Thoracic aorta endothelial cell (primary cell): ENCODE measurements around the gene MARCO. TPM values are rescaled to one million over a fixed set of nuclear protein-coding genes. Genes with fewer than 3 reads are reported as not detected.

Experiments
- total RNA-seq: library from RNA; depleted of rRNA; stranded (reverse); fragments of >200 nt; gene quantifications from 2 replicates; pipeline ENCODE4 v1.2.3, GENCODE V29; 2012

Gene MARCO, protein sequence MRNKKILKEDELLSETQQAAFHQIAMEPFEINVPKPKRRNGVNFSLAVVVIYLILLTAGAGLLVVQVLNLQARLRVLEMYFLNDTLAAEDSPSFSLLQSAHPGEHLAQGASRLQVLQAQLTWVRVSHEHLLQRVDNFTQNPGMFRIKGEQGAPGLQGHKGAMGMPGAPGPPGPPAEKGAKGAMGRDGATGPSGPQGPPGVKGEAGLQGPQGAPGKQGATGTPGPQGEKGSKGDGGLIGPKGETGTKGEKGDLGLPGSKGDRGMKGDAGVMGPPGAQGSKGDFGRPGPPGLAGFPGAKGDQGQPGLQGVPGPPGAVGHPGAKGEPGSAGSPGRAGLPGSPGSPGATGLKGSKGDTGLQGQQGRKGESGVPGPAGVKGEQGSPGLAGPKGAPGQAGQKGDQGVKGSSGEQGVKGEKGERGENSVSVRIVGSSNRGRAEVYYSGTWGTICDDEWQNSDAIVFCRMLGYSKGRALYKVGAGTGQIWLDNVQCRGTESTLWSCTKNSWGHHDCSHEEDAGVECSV
- total RNA-seq: not detected in 2 replicates

DNA sequence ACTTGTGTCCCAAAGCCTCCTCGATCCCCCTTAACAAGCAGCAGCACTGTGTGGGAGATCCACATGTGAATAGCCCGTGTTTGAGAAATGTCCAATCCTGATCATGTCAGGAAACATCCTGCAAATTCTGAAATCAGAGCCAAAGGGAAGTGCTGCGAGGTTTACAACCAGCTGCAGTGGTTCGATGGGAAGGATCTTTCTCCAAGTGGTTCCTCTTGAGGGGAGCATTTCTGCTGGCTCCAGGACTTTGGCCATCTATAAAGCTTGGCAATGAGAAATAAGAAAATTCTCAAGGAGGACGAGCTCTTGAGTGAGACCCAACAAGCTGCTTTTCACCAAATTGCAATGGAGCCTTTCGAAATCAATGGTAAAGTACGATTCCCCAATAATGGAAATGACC, at the start of gene MARCO:
Gene MARCO, plus strand, starts transcription at position 164 of the 400 bp plus-strand sequence. Its CDS starts 107 bp downstream, at position 271.

Other genes starting within 250 kb of the MARCO start
- gene EN1, start 94.5 kb upstream of the MARCO start, total RNA-seq: not detected in 2 replicates
- gene C1QL2, start 216.6 kb downstream of the MARCO start, total RNA-seq: not detected in 2 replicates